Jurkat, Clone E6-1 (cell line): ENCODE measurements around the gene RITA1.

Source experiments
- DNase-seq: peaks from one replicate; pipeline ENCODE4 v3.0.0-alpha.2; 2011; ENCODE audit warnings: low read depth, low spot score
- H3K4me3 ChIP-seq: 2 replicates; pipeline ENCODE4 v1.5.1; 2011; ENCODE audit warnings: mild to moderate bottlenecking, low read length, control low read depth, moderate library complexity

The RITA1 gene

DNA sequence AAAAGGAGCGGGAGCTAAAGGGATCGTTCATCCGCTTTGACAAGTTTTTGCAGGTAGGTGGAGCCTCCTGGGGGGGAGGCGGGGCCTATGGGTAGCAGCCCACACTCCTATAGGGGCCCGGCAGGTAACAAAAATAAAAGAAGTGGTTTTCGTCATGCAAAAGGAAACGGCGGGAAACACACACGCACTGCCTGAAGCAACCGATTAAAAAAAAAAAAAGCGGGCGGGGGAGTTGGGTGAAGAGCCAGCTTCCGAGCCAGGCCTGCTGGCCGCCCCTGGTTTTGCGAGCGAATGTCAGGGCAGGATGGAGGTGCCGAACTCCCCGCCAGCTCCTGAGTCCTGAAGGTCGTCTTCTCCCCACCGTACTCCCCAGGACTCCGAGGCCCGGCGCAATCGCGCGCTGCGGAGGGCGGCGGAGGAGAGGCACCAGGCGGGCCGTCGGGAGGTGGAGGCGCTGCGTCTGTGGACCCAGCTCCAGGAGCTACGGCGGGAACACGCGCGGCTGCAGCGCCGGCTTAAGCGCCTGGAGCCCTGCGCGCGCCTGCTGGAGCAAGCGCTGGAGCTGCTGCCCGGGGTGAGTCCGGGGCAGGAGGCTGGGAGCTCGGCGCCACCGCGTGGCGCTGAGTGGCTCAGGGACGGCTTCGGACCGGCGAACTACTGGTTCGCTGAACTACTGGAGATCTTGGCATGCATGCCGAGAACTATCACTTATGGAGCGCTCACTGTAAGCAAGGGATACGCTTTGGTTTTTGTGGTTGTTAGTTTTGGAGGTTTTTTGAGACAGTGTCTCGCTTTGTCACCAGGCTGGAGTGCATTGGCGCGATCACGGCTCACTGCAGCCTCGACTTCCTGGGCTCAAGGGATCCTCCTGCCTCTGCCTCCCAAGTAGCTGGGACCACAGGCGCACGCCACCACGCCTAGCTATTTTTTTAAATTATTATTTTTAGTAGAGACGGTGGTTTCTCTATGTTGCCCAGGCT is 32.4 kb upstream of the RITA1 start:
- peak; percentile 59 for DNase-seq
- H3K4me3 ChIP-seq, result peak overlapping the region; percentile 51

DNA sequence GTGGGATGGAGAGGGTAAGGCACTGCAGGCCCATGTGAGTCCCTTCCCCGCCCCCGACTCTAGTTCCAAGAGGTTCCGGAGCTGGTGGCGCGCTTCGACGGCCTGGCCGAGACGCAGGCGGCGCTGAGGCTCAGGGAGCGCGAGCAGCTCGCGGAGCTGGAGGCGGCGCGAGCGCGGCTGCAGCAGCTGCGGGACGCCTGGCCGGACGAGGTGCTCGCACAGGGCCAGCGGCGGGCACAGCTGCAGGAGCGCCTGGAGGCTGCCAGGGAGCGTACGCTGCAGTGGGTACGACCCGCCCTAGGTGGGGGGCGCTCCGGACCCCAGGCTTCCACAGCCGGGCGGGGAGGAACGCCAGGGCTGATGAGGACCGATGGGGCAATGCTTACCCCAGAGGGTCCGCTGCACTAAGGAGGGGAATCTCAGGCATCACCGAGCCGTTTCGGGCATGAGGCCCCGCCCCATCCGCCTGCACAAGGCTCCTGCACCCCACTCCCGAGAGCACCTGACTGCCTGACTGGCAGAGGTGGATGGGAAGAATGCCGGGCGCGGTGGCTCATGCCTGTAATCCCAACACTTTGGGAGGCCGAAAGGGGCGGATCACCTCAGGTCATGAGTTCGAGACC is 31.1 kb upstream of the RITA1 start:
- H3K4me3 ChIP-seq, result no peak overlapping the region
- no peak for DNase-seq

DNA sequence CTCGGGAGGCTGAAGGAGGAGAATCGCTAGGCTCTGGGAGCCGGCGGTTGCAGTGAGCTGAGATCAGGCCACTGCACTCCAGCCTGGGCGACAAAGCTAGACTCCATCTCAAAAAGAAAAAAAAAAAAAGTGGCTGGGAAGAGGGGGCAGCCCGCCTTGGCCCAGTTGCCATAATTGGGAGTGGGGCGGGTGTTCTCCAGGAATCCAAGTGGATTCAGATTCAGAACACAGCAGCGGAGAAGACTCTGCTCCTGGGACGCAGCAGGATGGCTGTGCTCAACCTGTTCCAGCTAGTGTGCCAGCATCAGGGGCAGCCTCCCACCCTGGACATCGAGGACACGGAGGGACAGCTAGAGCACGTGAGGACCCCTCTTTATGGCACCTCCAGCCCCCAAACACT is 30.5 kb upstream of the RITA1 start:
- DNase-seq, result no peak
- H3K4me3 ChIP-seq, result no peak overlapping the region

DNA sequence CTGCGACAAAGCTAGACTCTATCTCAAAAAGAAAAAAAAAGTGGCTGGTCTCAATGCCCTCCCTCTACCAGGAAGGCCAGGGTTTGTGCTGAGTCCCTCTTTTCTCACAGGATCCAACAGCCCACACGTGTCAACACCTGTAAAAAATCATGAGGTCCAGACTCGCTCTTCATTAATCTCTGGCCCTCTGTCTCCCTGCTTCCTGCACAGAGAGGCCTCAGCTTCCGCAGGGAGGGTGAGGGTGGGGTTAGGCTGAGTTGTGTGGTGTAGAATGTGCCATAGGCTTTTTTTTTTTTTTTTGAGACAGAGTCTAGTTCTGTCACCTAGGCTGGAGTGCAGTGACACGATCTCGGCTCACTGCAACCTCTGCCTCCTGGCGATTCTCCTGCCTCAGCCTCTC is 29.9 kb upstream of the RITA1 start:
- no peak overlapping the region for H3K4me3 ChIP-seq
- no peak for DNase-seq

DNA sequence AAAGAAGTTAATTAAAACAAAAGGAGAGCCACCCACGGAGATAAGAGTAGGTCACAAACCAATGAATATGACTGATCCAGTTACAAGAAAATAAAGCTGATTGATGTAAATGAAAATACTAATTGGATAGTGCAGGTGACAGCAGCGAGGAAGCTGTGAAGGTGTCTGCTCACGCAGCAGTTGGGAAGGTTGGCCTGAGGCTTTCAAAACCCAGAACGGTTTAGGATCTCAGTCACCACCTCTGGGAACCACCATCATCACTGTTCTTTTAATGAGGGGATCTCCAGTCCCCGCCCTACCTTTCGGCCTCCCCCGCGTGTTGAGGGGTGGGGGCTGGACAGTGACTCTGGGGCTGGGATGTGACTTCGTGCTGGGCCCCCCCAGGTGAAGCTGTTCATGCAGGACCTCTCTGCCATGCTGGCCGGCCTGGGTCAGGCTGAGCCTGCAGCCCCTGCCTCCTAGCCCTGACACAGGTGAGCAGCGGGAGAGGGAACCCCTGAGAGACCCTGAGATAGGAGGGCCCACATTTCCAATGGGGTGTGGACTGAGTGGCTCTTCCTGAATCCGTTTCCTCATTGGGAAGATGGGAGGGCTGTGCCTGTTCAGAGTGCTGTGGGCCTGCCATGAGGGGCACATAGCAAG is 28.2 kb upstream of the RITA1 start:
- no peak for DNase-seq
- H3K4me3 ChIP-seq, result no peak overlapping the region

DNA sequence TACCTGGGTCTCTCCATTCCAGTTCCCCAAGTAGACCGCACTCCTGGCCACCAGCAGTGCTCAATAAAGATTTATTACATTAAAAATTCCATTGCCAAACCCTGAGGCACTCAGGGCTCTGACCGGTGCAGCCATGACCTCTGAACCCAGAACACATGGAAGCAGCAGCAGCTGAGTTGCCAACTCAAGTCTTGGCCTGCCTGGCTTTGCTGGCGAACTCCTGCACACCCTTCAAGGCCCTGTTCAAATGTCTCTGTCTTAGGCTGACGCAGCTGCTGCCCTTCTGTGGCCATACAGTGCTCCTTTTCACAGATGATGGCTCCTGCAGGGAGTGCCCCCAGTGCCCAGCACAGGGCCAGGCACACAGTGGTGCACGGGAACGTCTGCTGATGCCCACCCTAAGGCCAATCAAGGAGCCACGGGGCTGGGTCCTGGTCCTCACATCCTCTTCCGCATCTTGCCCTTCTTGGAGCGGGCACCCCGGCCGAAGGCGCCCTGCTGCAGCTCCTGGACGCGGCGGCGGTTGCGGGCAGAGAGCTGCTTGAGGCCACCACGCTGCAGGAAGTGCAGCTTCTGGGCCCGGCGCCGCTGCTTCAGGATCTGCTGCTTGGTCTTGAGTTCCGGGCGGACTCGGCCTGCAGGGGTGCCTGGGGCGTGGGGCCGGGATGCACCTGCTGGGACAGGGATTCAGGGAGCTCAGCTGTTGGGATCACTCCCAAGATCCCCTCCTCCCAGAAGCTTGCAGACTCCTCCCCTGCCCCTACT is 26.9 kb upstream of the RITA1 start:
- H3K4me3 ChIP-seq, result no peak overlapping the region
- no peak for DNase-seq

DNA sequence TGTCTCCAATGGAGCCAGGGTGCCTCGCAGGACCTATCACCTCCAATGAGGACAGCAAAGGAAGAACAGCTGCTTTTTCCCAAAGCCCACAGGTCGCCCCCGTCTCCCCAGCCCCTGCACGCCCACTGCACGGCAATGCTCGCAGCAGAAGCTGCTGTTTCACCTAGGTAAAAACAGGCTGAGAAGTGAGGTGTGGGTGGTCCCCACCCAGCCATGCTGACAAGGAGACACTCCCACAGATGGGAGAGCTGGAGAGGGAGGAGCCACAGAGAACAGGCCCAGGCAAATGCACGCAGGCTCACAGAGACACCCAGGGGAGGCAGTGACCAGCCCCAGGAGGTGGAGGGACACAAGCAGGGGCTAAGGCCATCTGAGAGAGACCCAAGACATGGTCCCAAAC is 25.6 kb upstream of the RITA1 start:
- no peak for DNase-seq
- no peak overlapping the region for H3K4me3 ChIP-seq

DNA sequence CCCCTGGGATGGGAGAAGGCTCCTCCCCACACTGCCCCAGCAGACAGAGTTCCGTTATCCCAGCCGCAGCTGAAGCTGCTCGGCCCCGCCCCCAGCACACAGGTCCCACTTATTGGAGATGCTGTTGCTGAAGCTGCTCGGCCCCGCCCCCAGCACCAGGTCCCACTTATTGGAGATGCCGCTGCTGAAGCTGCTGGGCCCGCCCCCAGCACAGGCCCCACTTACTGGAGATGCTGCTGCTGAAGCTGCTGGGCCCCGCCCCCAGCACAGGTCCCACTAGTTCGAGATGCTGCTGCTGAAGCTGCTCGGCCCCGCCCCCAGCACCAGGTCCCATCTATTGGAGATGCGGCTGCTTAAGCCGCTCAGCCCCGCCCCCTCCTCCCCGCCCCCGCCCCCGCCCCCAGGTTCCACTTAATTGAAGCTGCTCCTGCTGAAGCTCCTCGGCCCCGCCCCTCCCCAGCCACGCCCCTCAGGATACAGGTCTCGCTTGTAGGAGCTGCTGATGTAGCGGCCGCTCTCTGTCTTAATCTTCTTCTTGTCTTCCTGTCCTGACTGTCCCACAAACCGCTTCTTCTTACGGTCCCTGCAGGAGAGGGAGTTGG is 24.0 kb upstream of the RITA1 start:
- no peak overlapping the region for H3K4me3 ChIP-seq

DNA sequence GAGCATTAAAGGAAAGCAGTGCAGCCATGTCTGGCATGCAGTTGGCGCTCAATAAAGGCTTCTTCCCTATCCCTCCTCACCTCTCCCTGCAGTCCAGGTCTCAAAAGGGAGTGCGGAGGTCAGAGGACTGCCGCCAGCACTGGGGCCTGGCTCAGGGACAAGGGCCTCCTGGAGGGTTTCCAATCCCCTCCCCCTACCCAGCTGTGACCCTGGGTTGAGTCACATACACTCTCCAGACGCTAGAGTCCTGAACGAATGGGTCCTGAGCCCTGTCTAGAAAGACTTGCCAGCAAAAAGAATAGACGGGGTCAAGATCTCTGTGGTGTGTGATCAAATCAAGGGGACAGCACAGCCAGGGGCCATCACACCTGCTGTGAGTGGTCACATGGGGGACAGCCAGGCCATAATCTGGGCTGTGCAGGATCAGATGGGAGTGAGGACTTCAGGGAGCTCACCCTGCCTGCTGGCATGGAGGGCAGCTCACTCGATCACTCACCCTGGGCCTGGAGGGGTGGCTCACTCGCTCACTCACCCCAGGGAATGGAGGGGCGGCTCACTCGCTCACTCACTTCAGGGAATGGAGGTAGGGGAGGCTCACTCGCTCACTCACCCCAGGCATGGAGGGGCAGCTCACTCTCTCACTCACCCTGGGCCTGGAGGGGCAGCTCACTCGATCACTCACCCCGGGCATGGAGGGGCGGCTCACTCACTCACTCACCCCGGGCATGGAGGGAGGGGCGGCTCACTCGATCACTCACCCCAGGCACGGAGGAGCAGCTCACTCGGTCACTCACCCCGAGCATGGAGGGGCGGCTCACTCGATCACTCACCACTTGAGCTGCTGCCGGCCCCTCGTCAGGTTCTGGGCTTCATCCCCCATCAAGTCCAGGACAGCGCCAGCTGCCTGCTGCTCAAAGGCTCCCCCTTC is 23.2 kb upstream of the RITA1 start:
- no peak overlapping the region for H3K4me3 ChIP-seq
- no peak for DNase-seq

More for the DNA sequence above, 24.0 kb upstream of the RITA1 start:
- DNase-seq, result peak; percentile 73

DNA sequence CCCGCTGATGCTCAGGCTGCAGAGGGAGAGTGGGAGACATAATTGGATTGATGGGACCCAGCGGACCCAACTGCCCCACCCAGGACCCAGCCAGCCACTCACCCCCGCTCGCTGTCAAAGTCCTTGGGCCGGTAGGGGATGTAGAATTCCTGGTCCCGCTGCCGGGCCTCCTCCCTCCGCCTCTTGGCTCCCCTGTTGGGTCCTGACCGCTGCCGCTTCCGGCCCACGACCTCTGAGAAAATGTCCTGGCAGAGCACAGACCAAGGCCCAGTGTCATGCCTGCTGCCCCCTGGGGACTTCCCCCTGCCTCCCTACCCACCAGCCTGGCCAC is 22.5 kb upstream of the RITA1 start:
- no peak for DNase-seq
- no peak overlapping the region for H3K4me3 ChIP-seq

DNA sequence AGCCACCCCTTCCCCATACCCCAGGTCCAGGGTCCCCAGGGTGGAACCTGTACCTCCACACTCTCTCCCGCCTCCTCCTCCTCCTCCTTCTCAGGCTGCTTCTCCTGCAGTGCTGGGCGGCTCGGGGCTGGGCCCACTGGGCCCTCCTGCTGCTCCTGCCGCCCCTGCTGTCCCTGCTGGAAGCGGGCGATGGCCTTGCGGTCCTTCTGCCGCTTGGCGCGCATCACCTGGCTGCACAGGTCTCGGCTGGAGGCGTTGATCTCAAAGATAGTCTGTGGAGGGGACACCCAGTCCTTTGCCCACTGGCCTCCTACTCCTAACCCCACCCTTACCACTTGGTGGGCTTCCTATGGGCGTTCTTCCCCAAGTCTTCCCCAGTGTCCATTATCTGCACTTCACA is 21.5 kb upstream of the RITA1 start:
- no peak for DNase-seq
- no peak overlapping the region for H3K4me3 ChIP-seq

DNA sequence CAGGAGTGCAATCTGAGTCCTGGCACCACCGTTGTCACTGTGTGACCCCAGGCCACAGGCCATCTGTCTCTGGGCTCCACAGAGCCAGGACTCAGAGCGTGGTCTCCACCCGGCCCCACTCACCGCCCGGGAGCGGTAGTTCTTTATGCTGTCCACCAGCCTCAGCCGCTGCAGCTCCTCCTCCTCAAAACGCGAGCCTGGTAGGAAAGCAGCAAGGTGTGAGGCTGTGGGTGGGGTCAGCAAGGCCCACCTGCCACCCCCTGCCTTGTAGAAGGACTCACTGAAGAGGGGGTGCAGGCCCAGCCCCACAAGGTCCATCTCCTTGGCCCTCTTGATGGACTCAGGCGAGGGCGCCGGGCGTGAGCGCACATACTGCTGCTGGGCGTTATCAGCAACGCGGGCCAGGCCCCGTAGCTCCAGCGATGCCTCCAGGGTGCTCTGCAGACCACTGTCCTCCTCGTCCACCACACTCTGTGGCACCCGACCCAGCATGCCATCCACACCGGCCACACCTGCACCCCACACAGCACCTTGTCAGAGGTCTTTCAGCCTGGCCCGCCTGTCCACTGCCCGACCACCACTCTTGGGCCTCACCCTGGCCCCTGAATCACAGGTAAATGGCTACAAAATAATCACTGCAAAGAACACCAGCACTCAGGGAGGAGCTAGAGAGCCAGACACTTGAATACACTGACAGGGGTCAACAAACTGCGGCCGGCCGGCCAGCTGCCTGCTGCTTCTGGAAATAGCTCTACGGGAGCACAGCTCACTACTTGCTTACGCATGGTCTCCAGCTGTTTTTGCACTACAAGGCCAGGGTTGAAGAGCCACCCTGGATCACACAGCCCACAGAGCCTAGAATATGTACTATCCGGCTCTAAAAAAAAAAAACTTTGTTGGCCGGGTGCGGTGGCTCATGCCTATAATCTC is 19.7 kb upstream of the RITA1 start:
- DNase-seq, result no peak
- H3K4me3 ChIP-seq, result no peak overlapping the region

DNA sequence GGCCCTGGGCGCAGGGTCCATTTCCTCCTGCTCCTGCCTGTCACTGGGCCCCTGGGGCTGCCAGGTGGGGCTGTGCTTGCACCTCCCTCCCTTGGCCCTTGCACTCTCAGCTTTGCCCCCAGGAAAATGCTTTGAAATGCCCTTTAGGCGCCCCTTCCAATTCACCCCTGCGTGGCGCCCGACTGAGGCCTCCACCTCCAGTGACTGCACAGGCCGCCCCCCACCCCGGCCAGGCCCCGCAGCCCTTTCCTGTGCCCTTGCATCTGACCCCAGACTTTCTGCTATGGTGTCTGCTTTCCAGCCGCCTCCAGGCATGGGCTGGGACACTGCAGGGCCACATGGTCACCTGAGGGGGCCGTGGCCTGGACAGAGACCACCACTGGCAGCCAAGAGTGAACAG is 17.7 kb upstream of the RITA1 start:
- no peak overlapping the region for H3K4me3 ChIP-seq
- no peak for DNase-seq

DNA sequence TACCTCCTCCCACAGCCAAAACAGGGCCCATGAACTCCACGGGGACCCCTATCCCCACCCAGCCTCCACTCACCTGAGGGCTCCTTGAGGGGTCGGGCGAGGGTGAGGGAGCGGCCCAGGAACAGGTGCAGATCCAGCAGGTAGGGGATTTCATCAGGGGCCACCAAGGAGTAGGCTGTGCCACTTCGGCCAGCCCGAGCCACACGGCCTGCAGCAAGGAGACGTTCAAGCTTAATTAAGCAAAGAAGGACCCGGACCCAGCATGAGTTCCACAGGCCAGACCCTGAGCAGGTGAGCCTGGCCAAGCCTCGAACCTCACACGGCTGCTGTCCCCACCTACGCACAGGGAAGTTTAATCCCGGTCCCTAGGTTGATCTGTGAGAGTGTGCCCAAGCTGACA is 15.8 kb upstream of the RITA1 start:
- H3K4me3 ChIP-seq, result no peak overlapping the region
- no peak for DNase-seq

DNA sequence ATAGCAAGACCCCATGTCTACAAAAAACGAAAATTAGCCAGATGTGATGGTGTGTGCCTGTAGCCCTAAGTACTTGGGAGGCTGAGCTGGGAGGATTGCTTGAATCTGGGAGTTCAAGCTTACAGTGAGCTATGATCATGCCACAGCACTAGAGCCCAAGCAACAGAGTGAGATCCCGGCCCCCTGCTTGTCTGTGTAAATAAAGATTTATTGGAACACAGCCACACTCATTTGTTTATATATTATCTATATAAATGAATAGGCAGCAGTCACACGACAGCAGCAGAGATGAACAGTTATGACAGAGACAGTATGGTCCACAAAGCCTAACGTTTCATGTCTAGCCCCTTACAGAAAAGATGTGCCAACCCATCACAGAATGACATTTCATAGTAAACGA is 15.1 kb upstream of the RITA1 start:
- no peak overlapping the region for H3K4me3 ChIP-seq
- no peak for DNase-seq

DNA sequence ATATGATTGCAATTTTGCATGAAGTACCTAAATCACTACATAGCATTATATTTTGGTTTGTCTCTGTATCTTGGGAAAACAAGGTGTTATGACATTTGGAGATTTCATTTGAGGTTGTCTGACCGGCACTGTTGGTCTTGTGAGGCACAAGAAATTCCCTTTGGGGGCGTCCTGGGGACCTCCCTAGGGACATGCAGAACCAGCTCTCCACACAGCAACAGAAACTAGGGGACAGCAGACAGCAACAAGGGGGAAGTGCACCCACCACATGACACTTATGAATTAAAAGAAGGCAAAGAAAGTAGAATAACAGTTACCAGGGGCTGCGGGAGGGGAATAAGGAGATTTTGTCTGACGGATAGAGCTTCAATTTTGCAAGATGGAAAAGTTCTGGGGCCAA is 14.6 kb upstream of the RITA1 start:
- H3K4me3 ChIP-seq, result no peak overlapping the region
- DNase-seq, result no peak

DNA sequence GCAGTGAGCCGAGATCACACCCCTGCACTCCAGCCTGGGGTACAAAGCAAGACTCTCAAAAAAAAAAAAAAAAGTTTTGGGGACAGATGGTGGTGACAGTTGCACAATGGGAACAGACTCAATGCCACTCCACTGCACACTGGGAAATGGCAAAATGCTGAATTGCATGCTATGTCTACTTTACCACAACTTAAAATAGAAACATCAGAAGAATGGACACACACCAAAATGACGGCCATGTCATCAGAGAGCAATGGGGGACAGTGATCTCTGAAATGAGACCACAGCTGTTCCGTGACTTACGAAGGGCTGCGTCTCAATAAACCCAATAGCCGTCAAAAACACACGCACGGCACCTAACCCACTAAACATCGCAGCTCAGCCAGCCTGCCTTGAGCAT is 14.0 kb upstream of the RITA1 start:
- DNase-seq, result no peak
- H3K4me3 ChIP-seq, result no peak overlapping the region
